Nephron progenitor cell (in vitro differentiated cells): Measurements from ENCODE around the gene CYP4F12.
"Not testable (repeated sequence)": the region's sequence is repeated elsewhere in the genome, so short reads cannot be mapped to it uniquely, and the experiment has no call there.

Source experiments
- DNase-seq: peaks from one replicate; pipeline ENCODE4 v3.0.0; 2021
- H3K27ac Mint-ChIP-seq: 2 replicates; pipeline ENCODE4 v1.8.0; 2021; ENCODE audit warnings: mild to moderate bottlenecking, moderate library complexity, mixed read lengths
- H3K27me3 Mint-ChIP-seq: 2 replicates; pipeline ENCODE4 v1.8.0; 2021; ENCODE audit warnings: mild to moderate bottlenecking, low read depth, mixed read lengths; ENCODE audit not compliant: poor library complexity
- H3K36me3 Mint-ChIP-seq: 2 replicates; pipeline ENCODE4 v1.8.0; 2021; ENCODE audit warnings: low read depth, mixed read lengths
- H3K4me1 Mint-ChIP-seq: 2 replicates; pipeline ENCODE4 v1.8.0; 2021; ENCODE audit warnings: mixed read lengths
- H3K4me3 Mint-ChIP-seq: 2 replicates; pipeline ENCODE4 v1.8.0; 2021; ENCODE audit warnings: mild to moderate bottlenecking, moderate library complexity, mixed read lengths
- H3K9me3 Mint-ChIP-seq: 2 replicates; pipeline ENCODE4 v1.8.0; 2021; ENCODE audit warnings: mild to moderate bottlenecking, moderate library complexity, mixed read lengths
- CTCF ChIP-seq: fragments of 200-600 bp; sonication (generic); IDR thresholded peaks from 2 replicates; pipeline ENCODE4 v1.5.0; 2021; ENCODE audit warnings: antibody characterized with exemption

CYP4F12 gene

GRCh38 chr19:15671237-15671821, 1.6 kb upstream of the CYP4F12 start:
- no peak overlapping the region for H3K27ac Mint-ChIP-seq
- no peaks in the 10 kb centered on the region for H3K27me3 Mint-ChIP-seq
- no peak for TF ChIP-seq CTCF
- H3K36me3 Mint-ChIP-seq, result no peaks in the 10 kb centered on the region
- no peak overlapping the region for H3K4me3 Mint-ChIP-seq
- DNase-seq, result no peak
- H3K9me3 Mint-ChIP-seq, result peaks cover 44% of the 10 kb centered on the region
- H3K4me1 Mint-ChIP-seq, result no peaks in the 10 kb centered on the region

- Mint-ChIP-seq H3K4me3 (no peak overlapping the region), H3K9me3 (peaks cover 49% of the 10 kb centered on the region), H3K27me3 (no peaks in the 10 kb centered on the region), H3K4me1 (no peaks in the 10 kb centered on the region), H3K36me3 (no peaks in the 10 kb centered on the region), H3K27ac (no peak overlapping the region)
- no peak for DNase-seq
- TF ChIP-seq CTCF, result no peak
Measured at GRCh38 chr19:15671891-15672579, 852 bp upstream of the CYP4F12 start.

DNA sequence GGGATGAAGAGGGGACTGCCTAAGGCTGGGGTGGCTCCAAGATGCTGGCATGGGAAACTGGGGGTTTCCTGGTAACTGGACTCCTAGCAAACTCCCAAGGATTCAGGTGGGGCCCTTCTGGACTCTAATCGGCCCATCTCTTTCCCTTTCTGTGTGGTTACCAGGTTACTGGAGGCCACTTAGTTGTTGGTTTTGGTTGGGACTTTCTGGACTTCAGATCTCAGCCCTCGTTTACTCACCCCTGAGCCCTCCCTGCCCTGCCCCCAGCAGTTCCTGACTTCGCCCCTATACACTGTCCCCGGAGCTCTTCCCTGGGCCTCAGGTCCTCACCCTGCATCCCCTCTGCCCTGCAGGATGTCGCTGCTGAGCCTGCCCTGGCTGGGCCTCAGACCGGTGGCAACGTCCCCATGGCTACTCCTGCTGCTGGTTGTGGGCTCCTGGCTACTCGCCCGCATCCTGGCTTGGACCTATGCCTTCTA, 328 bp downstream of the CYP4F12 start:
- peaks cover 61% of the 10 kb centered on the region for H3K9me3 Mint-ChIP-seq
- H3K27me3 Mint-ChIP-seq, result no peaks in the 10 kb centered on the region
- H3K36me3 Mint-ChIP-seq, result peaks cover 7% of the 10 kb centered on the region
- no peak overlapping the region for H3K27ac Mint-ChIP-seq
- H3K4me3 Mint-ChIP-seq, result no peak overlapping the region
- no peak for DNase-seq
- no peak for TF ChIP-seq CTCF
- no peaks in the 10 kb centered on the region for H3K4me1 Mint-ChIP-seq

DNA sequence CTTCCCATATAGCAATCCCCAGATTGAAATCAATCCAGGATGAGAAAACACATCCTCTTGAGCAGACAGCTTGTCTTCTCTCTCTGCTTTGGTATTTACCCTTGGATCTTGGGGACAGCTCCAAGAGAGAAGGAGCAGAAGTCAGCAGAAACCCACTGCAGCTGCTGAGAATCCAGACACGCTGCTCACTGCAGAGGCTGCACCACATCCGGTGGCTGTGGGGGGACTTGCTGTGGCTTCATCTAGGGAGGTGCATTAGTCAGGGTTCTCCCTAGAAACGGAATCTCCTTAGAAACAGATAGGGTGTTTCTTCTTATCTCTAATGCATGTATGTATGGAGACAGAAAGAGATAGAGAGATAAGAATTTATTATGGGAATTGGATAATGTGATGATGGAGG, 2.7 kb downstream of the CYP4F12 start:
- Mint-ChIP-seq H3K27ac (no peak overlapping the region), H3K36me3 (peaks cover 7% of the 10 kb centered on the region), H3K9me3 (peaks cover 84% of the 10 kb centered on the region), H3K27me3 (peaks cover 3% of the 10 kb centered on the region), H3K4me1 (no peaks in the 10 kb centered on the region), H3K4me3 (no peak overlapping the region)
- TF ChIP-seq CTCF, result no peak
- DNase-seq, result no peak

GRCh38 chr19:15679089-15679488, 6.2 kb downstream of the CYP4F12 start:
- no peak for TF ChIP-seq CTCF
- Mint-ChIP-seq H3K4me3 (no peak overlapping the region), H3K4me1 (no peaks in the 10 kb centered on the region), H3K36me3 (peaks cover 7% of the 10 kb centered on the region), H3K27ac (no peak overlapping the region), H3K9me3 (peaks cover 95% of the 10 kb centered on the region), H3K27me3 (peaks cover 3% of the 10 kb centered on the region)
- DNase-seq, result no peak

GRCh38 chr19:15679865-15680264, 7.0 kb downstream of the CYP4F12 start:
- peaks cover 95% of the 10 kb centered on the region for H3K9me3 Mint-ChIP-seq
- H3K27ac Mint-ChIP-seq, H3K4me1 Mint-ChIP-seq, H3K27me3 Mint-ChIP-seq, DNase-seq, H3K36me3 Mint-ChIP-seq, H3K4me3 Mint-ChIP-seq: not testable (repeated sequence)
